Activated CD4-positive, alpha-beta T cell treated with anti-CD3 and anti-CD28 coated beads for 24 hours (primary cell): ENCODE results near the gene ZCWPW1.
A peak's percentile ranks its signal among the peaks of the same experiment; 100 is the strongest.

Source experiments
- DNase-seq, 2 donors: peaks; one replicate each; pipeline ENCODE4 v3.0.0-alpha.2; 2020; ENCODE audit warnings: low read depth in 2 of 2

Gene ZCWPW1

GRCh38 chr7:100432621-100433275 is 4.2 kb upstream of the ZCWPW1 start:
- no peak for DNase-seq

GRCh38 chr7:100432053-100432452 is 3.5 kb upstream of the ZCWPW1 start:
- no peak for DNase-seq

- no peak for DNase-seq
Measured at GRCh38 chr7:100431286-100431735, 2.8 kb upstream of the ZCWPW1 start.

GRCh38 chr7:100430493-100431285 is 2.2 kb upstream of the ZCWPW1 start:
- no peak for DNase-seq

GRCh38 chr7:100429637-100430492 is 1.4 kb upstream of the ZCWPW1 start, which contains the start of gene MEPCE:
MEPCE (plus strand) TSS chr7:100429831; CDS start chr7:100430019, 188 bp downstream.
- DNase-seq, result peak; percentile 97

- DNase-seq, result peak; percentile 100
Measured at GRCh38 chr7:100428967-100429636, 599 bp upstream of the ZCWPW1 start.

- no peak for DNase-seq
Measured at GRCh38 chr7:100427762-100428198, 723 bp downstream of the ZCWPW1 start.

GRCh38 chr7:100426516-100426915 is 2.0 kb downstream of the ZCWPW1 start:
- no peak for DNase-seq

- DNase-seq, result no peak
Measured at GRCh38 chr7:100425347-100425746, 3.2 kb downstream of the ZCWPW1 start.

GRCh38 chr7:100423315-100423714 is 5.2 kb downstream of the ZCWPW1 start:
- no peak for DNase-seq

GRCh38 chr7:100419660-100420226 is 8.8 kb downstream of the ZCWPW1 start:
- no peak for DNase-seq

GRCh38 chr7:100418930-100419659 is 9.4 kb downstream of the ZCWPW1 start:
- DNase-seq, result no peak

GRCh38 chr7:100415448-100415847 is 13.1 kb downstream of the ZCWPW1 start:
- no peak for DNase-seq

- DNase-seq, result no peak
Measured at GRCh38 chr7:100413889-100414288, 14.6 kb downstream of the ZCWPW1 start.

- DNase-seq, result no peak
Measured at GRCh38 chr7:100413346-100413745, 15.2 kb downstream of the ZCWPW1 start.

- DNase-seq, result no peak
Measured at GRCh38 chr7:100411101-100411500, 17.4 kb downstream of the ZCWPW1 start.

- peak in 1 of 2 donors; percentile 45 for DNase-seq
Measured at GRCh38 chr7:100407285-100408180, 21.0 kb downstream of the ZCWPW1 start.

- no peak for DNase-seq
Measured at GRCh38 chr7:100406767-100407166, 21.7 kb downstream of the ZCWPW1 start.

- DNase-seq, result no peak
Measured at GRCh38 chr7:100402241-100402640, 26.3 kb downstream of the ZCWPW1 start.
